Putamen (tissue), 1 donor: ENCODE data around the gene DDX3Y.

Experiments used
- DNase-seq: peaks from one replicate; pipeline ENCODE4 v3.0.0-alpha.2; 2016; ENCODE audit warnings: low spot score

DDX3Y gene

GRCh38 chrY:12904618-12905516 lies at the start of gene DDX3Y:
Gene DDX3Y, plus strand, starts transcription at chrY:12904868. Its CDS starts 69 bp downstream, at chrY:12904937.
- peak; percentile 93 for DNase-seq

DNA sequence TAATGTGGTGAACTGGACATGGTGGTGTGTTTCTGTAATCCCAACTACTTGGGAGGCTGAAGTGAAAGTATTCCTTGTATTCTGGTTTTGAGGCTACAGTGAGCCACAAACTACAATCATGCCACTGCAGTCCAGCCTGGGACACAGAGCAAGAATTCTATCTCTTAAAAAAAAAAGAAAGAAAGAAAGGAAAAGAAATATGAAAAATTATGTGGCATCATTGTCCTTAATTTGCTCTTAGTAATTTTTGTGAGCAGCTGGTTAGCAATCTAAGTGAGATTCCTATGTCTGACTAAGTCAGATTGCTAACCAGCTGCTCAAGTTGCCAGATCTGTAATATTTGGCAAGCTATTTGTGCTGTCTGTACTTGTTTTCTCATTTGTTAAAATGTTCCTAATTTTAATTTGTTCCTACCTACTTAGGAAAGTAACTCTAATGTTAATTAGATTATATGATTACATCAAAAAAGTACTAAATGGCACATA lies 48.8 kb upstream of the DDX3Y start:
- no peak for DNase-seq

GRCh38 chrY:12867960-12868359 lies 36.7 kb upstream of the DDX3Y start:
- no peak for DNase-seq

- no peak for DNase-seq
Measured at GRCh38 chrY:12896973-12897372, 7.7 kb upstream of the DDX3Y start.

DNA sequence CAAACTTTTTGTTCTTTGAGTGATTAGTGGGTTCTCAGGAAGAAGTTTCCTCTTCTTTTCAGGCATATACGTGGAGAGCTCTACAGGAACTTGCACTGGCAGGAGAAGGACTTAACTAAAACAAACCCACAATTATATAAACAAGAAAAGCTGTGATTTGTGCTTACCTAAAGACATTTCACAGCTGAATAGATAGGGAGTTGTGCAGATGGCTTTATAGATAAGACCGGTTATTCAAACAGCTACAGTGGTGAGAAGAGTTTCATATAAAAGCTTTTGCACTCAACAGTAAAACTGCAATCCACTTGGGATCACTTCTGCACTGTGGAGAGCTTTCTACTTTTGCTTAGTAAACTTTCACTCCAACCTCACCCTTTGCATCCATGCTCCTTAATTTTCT lies 6.1 kb upstream of the DDX3Y start:
- DNase-seq, result no peak

DNA sequence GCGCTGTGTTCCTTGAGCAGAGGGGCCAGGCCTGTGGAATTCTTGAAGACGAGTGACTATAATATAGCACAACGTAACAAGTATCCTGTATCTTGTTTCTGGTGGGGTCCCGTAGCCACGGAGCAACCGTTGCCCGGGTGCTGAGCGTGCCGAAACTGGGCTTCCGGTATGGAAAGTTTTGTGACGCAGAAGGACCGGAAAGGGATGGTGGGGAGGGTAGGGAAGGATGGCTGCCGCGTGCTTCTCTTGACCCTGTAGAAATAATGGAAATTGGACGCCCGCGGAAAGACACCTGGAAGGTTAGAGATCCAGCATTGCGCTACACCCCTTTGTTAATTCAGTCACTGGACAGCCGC lies 827 bp downstream of the DDX3Y start:
- peak; percentile 70 for DNase-seq

DNA sequence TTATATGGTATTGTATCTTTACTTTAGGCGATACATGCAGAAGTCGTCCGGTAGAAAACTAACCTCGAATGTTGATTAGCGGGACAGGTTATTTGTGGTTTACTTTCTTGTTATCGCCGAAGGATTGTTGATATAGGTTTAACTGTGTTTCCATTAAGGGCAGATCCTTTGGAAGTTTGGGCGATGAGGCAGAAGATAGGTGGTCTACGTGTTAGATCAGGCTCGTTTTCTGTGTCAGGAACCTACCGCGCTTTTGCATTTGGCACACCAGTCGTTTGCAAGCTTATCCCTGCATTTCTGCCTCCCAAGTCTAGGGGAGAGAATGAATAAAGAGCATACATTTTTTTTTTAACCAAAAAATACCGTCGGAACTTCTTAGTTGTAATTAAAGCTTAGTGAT lies 1.2 kb downstream of the DDX3Y start:
- DNase-seq, result peak; percentile 0

DNA sequence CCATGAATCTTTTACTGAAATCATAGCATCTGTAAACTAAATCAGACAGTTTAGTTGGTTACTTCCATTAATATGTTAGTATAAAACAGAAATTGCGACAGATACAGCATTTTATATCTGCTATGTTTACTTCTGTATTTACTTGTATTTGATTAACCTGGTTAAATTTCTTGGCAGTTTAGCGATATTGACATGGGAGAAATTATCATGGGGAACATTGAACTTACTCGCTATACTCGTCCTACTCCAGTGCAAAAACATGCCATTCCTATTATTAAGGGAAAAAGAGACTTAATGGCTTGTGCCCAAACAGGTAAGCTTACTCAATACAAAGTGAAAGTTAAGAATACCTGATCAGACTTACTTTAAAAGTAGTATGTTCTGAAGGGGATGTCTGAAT lies 8.9 kb downstream of the DDX3Y start:
- no peak for DNase-seq

GRCh38 chrY:12928043-12928442 lies 23.4 kb downstream of the DDX3Y start:
- no peak for DNase-seq

GRCh38 chrY:12941725-12942687 lies 37.3 kb downstream of the DDX3Y start:
- DNase-seq, result no peak
